Esophagus (tissue), 2 donors: Measurements from ENCODE around the gene ERCC6L2. TPM values are rescaled to one million over a fixed set of nuclear protein-coding genes. Genes with fewer than 3 reads are reported as not detected.

Experiments used
- H3K27ac ChIP-seq, 2 donors: one replicate each; pipeline ENCODE4 v1.5.1; 2013; ENCODE audit warnings: low read depth in 2 of 2, mild to moderate bottlenecking in 2 of 2, inconsistent platforms in 1 of 2, low read length in 1 of 2, moderate library complexity in 1 of 2
- H3K27me3 ChIP-seq, 2 donors: one replicate each; pipeline ENCODE4 v1.6.1; 2013; ENCODE audit warnings: low read length in 2 of 2, control low read depth in 1 of 2, mild to moderate bottlenecking in 1 of 2; ENCODE audit not compliant: insufficient read depth in 2 of 2, control insufficient read depth in 1 of 2
- H3K36me3 ChIP-seq, 2 donors: one replicate each; pipeline ENCODE4 v1.6.1; 2013; ENCODE audit warnings: low read length in 1 of 2; ENCODE audit not compliant: control insufficient read depth in 2 of 2, insufficient read depth in 2 of 2
- H3K4me1 ChIP-seq, 2 donors: one replicate each; pipeline ENCODE4 v1.6.1; 2013; ENCODE audit warnings: low read length in 1 of 2; ENCODE audit not compliant: control insufficient read depth in 2 of 2, insufficient read depth in 2 of 2
- H3K4me3 ChIP-seq, 2 donors: one replicate each; pipeline ENCODE4 v1.5.1; 2013; ENCODE audit warnings: low read length in 2 of 2, mild to moderate bottlenecking in 2 of 2, low read depth in 1 of 2, moderate library complexity in 1 of 2
- H3K9me3 ChIP-seq, 2 donors: one replicate each; pipeline ENCODE4 v1.6.1; 2013; ENCODE audit warnings: mild to moderate bottlenecking in 2 of 2, low read depth in 1 of 2, low read length in 1 of 2, moderate library complexity in 1 of 2; ENCODE audit not compliant: control insufficient read depth in 2 of 2, insufficient read depth in 1 of 2
- WGBS, 2 donors: extraction: QIAGEN DNeasy Blood & Tissue Kit; methylation state at CpG; one replicate each; pipeline ENCODE4 v1.1.7; 2013; 5-methylcytosine and 5-hydroxymethylcytosine counted together
- polyA plus RNA-seq, 2 donors: library from polyadenylated mRNA; stranded (reverse); fragments of 200-250 nt; gene quantifications; one replicate each; pipeline ENCODE4 v1.2.3, GENCODE V29; 2013
- donor health status: healthy with polysubstance abuse.
- donor health status: Bipolar disorder and iron deficiency.

The ERCC6L2 gene
- polyA plus RNA-seq, 2 donors, result 3.0 to 6.2 TPM

GRCh38 chr9:96006961-96007360, 131.5 kb downstream of the ERCC6L2 start:
- Histone ChIP-seq H3K4me1 (peaks cover 1 to 3% of the 10 kb centered on the region in 2 donors), H3K36me3 (peaks cover 3 to 5% of the 10 kb centered on the region in 2 donors), H3K9me3 (no peaks in the 10 kb centered on the region), H3K4me3 (no peak overlapping the region), H3K27ac (no peak overlapping the region), H3K27me3 (no peaks in the 10 kb centered on the region)

GRCh38 chr9:96008502-96009222, 133.2 kb downstream of the ERCC6L2 start:
- Histone ChIP-seq H3K36me3 (peaks cover 3% of the 10 kb centered on the region in 2 donors), H3K4me1 (peaks cover 1 to 3% of the 10 kb centered on the region in 2 donors)

GRCh38 chr9:96009223-96009602, 133.7 kb downstream of the ERCC6L2 start:
- Histone ChIP-seq H3K9me3 (no peaks in the 10 kb centered on the region), H3K27ac (no peak overlapping the region), H3K36me3 (peaks cover 3% of the 10 kb centered on the region in 2 donors), H3K27me3 (no peaks in the 10 kb centered on the region), H3K4me1 (peaks cover 1 to 3% of the 10 kb centered on the region in 2 donors), H3K4me3 (no peak overlapping the region)
- WGBS, 2 donors, result 91 to 92% methylated on average over 2 of the region's 2 CpGs

More at GRCh38 chr9:96008502-96009222, 133.2 kb downstream of the ERCC6L2 start:
- no peak overlapping the region for H3K4me3 ChIP-seq
- peak overlapping the region in 1 of 2 donors; percentile 24 for H3K27ac ChIP-seq
- no peaks in the 10 kb centered on the region for H3K27me3 ChIP-seq
- WGBS, 2 donors, result 78 to 87% methylated on average over 12 of the region's 12 CpGs
- H3K9me3 ChIP-seq, result no peaks in the 10 kb centered on the region

GRCh38 chr9:96009690-96010472, 134.4 kb downstream of the ERCC6L2 start:
- no peaks in the 10 kb centered on the region for H3K27me3 ChIP-seq
- H3K36me3 ChIP-seq, result peaks cover 3% of the 10 kb centered on the region in 2 donors
- H3K9me3 ChIP-seq, result no peaks in the 10 kb centered on the region
- no peak overlapping the region for H3K27ac ChIP-seq
- peaks cover 1 to 3% of the 10 kb centered on the region in 2 donors for H3K4me1 ChIP-seq
- WGBS, 2 donors, result 48 to 55% methylated on average over 4 of the region's 4 CpGs
- H3K4me3 ChIP-seq, result no peak overlapping the region

GRCh38 chr9:96014078-96014477, 138.6 kb downstream of the ERCC6L2 start:
- WGBS, 2 donors, result 78 to 79% methylated on average over 6 of the region's 6 CpGs
- no peak overlapping the region for H3K27ac ChIP-seq

GRCh38 chr9:96015876-96016686, 140.6 kb downstream of the ERCC6L2 start:
- 78 to 83% methylated on average over 3 of the region's 3 CpGs for WGBS, 2 donors

More at GRCh38 chr9:96014078-96014477, 138.6 kb downstream of the ERCC6L2 start:
- Histone ChIP-seq H3K27me3 (no peaks in the 10 kb centered on the region), H3K4me1 (peaks cover 0 to under 1% of the 10 kb centered on the region in 2 donors), H3K36me3 (peaks cover 0 to 3% of the 10 kb centered on the region in 2 donors), H3K4me3 (no peak overlapping the region), H3K9me3 (no peaks in the 10 kb centered on the region)

More at GRCh38 chr9:96015876-96016686, 140.6 kb downstream of the ERCC6L2 start:
- Histone ChIP-seq H3K4me1 (peaks cover 0 to 3% of the 10 kb centered on the region in 2 donors), H3K9me3 (no peaks in the 10 kb centered on the region), H3K36me3 (no peaks in the 10 kb centered on the region), H3K27me3 (no peaks in the 10 kb centered on the region), H3K27ac (no peak overlapping the region), H3K4me3 (no peak overlapping the region)
